CD4-positive, CD25-positive, alpha-beta regulatory T cell (primary cell): ENCODE measurements around the gene SZRD1. TPM values are rescaled to one million over a fixed set of nuclear protein-coding genes. Genes with fewer than 3 reads are reported as not detected.

ENCODE experiments used
- ATAC-seq, 2 donors: fragments of 150-1000 bp; cut with Tn5 transposase; one replicate each; pipeline ENCODE4 v1.10.0; 2021; ENCODE audit warnings: low read depth in 2 of 2, moderate number of reproducible peaks in 2 of 2, moderate library complexity in 1 of 2
- DNase-seq, 3 donors: peaks; one replicate each; pipeline versions ENCODE4 v3.0.0 to v3.0.0-alpha.2; 2012 to 2022; ENCODE audit warnings: mixed read lengths in 1 of 3
- H3K27ac ChIP-seq: one replicate; pipeline ENCODE4 v1.7.0; 2013; ENCODE audit warnings: mild to moderate bottlenecking, low read length; ENCODE audit not compliant: insufficient read depth, poor library complexity, severe bottlenecking
- H3K27me3 ChIP-seq: one replicate; pipeline ENCODE4 v1.7.0; 2013; ENCODE audit warnings: low read length; ENCODE audit not compliant: control insufficient read depth, insufficient read depth
- H3K36me3 ChIP-seq: one replicate; pipeline ENCODE4 v1.7.0; 2013; ENCODE audit warnings: mild to moderate bottlenecking, low read length, moderate library complexity; ENCODE audit not compliant: control insufficient read depth, insufficient read depth
- H3K4me1 ChIP-seq: 2 replicates; pipeline ENCODE4 v1.7.0; 2013; ENCODE audit warnings: mild to moderate bottlenecking, low read length; ENCODE audit not compliant: insufficient read depth, control insufficient read depth, poor library complexity, severe bottlenecking
- H3K4me3 ChIP-seq: one replicate; pipeline ENCODE4 v1.7.0; 2013; ENCODE audit warnings: low read depth, mild to moderate bottlenecking, low read length, moderate library complexity
- H3K9me3 ChIP-seq, 2 experiments: 1 replicate in 1 of 2; 2 replicates in 1 of 2; pipeline ENCODE4 v1.7.0; 2013; ENCODE audit warnings: low read length in 2 of 2, mild to moderate bottlenecking in 1 of 2, moderate library complexity in 1 of 2; ENCODE audit not compliant: control insufficient read depth in 2 of 2
- H3K27ac Mint-ChIP-seq, 3 donors: one replicate each; pipeline ENCODE4 v1.8.0; 2020 to 2022; ENCODE audit warnings: mild to moderate bottlenecking in 3 of 3, mixed read lengths in 3 of 3, moderate library complexity in 2 of 3
- H3K27me3 Mint-ChIP-seq: one replicate; pipeline ENCODE4 v1.8.0; 2022; ENCODE audit warnings: mild to moderate bottlenecking, mixed read lengths
- H3K36me3 Mint-ChIP-seq: one replicate; pipeline ENCODE4 v1.8.0; 2020; ENCODE audit warnings: mixed read lengths
- H3K4me1 Mint-ChIP-seq, 4 donors: one replicate each; pipeline ENCODE4 v1.8.0; 2020 to 2022; ENCODE audit warnings: mixed read lengths in 4 of 4, mild to moderate bottlenecking in 1 of 4
- H3K4me3 Mint-ChIP-seq, 4 donors: one replicate each; pipeline ENCODE4 v1.8.0; 2020 to 2022; ENCODE audit warnings: mild to moderate bottlenecking in 4 of 4, mixed read lengths in 4 of 4, moderate library complexity in 3 of 4
- H3K9me3 Mint-ChIP-seq, 7 donors: one replicate each; pipeline ENCODE4 v1.8.0; 2020 to 2022; ENCODE audit warnings: mixed read lengths in 7 of 7, mild to moderate bottlenecking in 3 of 7, moderate library complexity in 2 of 7
- polyA plus RNA-seq, 4 donors: library from polyadenylated mRNA; unstranded; fragments of 300-500 nt; fragmentation: Illumina TruSeq; gene quantifications; one replicate each; pipeline ENCODE4 v1.2.3, GENCODE V29; 2021
- total RNA-seq: library from RNA; stranded (reverse); gene quantifications from one replicate; pipeline ENCODE4 v1.2.3, GENCODE V29; 2022

The SZRD1 gene
- total and polyA plus RNA-seq, 5 donors from 2014 or later = 36.9 to 136 (median 47.6) TPM

DNA sequence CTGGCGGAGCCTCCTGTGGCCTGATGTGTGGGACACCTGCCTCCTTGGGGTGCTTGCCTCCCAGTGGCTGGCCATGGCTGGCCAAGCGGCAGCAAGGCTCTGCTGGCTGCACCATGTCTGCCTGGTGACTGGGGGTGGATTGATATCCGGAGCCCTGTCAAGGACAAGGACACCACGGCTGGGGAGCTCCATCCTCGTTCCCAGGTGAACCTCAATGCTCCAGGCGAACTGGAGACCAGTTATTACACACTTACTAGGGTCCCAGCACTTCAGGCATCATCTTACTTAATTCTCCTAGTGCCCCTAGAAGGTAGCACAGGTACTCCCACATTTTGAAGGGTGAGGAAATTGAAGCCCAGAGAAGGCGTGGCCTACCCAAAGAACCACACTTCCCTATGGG is 55.0 kb downstream of the SZRD1 start:
- peak overlapping the region in 2 of 3 donors; percentile 66 to 92 for H3K27ac Mint-ChIP-seq
- no peak overlapping the region for H3K4me3 Mint-ChIP-seq
- Histone ChIP-seq H3K9me3 (no peaks in the 10 kb centered on the region), H3K36me3 (no peaks in the 10 kb centered on the region), H3K27ac (peak overlapping the region; percentile 52), H3K4me3 (no peak overlapping the region), H3K27me3 (no peaks in the 10 kb centered on the region), H3K4me1 (peaks cover 18% of the 10 kb centered on the region)
- DNase-seq (no peak), ATAC-seq (no peak)
- H3K4me1 Mint-ChIP-seq = peaks cover 5 to 38% (median 17%) of the 10 kb centered on the region in 4 donors
- H3K27me3 Mint-ChIP-seq = peaks cover 6% of the 10 kb centered on the region
- no peaks in the 10 kb centered on the region for H3K9me3 Mint-ChIP-seq
- H3K36me3 Mint-ChIP-seq = no peaks in the 10 kb centered on the region

DNA sequence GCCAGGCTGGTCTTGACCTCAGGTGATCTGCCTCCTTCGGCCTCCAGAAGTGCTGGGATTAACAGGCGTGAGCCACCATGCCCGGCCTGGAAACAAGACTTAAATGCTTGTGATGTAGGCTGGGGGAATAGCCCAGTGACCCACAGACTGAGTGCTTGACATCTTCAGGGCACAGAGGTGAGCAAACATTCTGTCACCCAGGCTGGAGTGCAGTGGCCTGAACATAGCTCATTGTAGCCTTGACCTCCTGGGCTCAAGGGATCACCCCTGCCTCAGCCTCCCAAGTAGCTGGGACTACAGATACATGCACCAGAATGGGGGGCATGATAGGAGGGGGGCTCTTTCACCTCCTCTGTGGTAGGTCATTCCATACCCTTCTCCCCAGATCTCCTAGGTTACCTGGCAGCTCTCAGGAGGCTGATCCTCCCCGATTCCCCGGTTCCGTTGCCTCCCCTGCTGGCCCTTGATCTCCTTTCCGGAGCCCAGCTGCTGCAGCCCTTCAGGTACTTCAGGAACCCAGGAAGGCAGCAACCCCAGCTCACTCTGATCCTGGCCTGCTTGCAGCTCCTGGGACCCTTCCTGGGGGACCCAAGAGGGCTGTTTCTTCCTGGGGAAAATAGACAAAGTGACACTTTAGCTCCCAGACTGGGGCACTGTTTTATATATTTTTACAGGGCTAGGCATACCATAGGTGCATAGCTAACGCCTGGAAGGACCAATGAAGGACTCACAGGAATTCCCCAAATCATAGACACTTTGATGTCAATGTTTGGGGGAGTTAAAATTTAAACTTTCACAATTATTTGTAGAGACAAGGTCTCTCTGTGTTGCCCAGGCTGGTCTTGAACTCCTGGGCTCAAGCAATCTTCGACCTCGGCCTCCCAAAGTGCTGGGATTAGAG is 58.3 kb downstream of the SZRD1 start:
- H3K4me3 ChIP-seq = no peak overlapping the region
- ATAC-seq (no peak), DNase-seq (no peak)
- H3K4me1 Mint-ChIP-seq = peaks cover 5 to 18% (median 11%) of the 10 kb centered on the region in 4 donors
- H3K4me3 Mint-ChIP-seq = peak overlapping the region in 1 of 4 donors; percentile 39
- no peaks in the 10 kb centered on the region for H3K36me3 Mint-ChIP-seq
- H3K27me3 Mint-ChIP-seq = no peaks in the 10 kb centered on the region
- H3K9me3 ChIP-seq = no peaks in the 10 kb centered on the region
- H3K4me1 ChIP-seq = peaks cover 16% of the 10 kb centered on the region
- H3K9me3 Mint-ChIP-seq = no peaks in the 10 kb centered on the region
- H3K27me3 ChIP-seq = no peaks in the 10 kb centered on the region
- no peaks in the 10 kb centered on the region for H3K36me3 ChIP-seq
- H3K27ac Mint-ChIP-seq = no peak overlapping the region
- H3K27ac ChIP-seq = no peak overlapping the region

DNA sequence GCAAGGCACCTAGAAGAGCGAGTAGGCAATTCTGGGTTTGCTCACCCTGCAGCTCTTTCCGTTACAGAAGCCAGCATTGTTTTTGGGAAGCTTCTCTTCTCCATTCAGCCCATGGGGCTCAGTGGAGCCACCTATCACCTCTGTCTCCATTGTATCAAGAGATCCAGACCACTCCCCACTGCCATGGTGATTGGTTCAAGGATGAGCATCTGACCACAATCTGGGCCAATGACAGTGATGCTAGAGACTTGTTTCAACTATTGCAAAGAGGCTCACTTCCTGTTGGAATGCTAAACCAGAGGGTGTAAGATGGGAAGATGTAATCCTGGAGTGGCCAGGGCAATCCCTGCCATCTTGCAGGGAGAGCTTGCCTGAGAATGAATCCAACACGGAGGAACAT is 63.6 kb downstream of the SZRD1 start:
- no peaks in the 10 kb centered on the region for H3K36me3 ChIP-seq
- no peaks in the 10 kb centered on the region for H3K27me3 ChIP-seq
- H3K4me1 Mint-ChIP-seq = peaks cover 0 to 2% (median 0%) of the 10 kb centered on the region in 4 donors
- no peaks in the 10 kb centered on the region for H3K4me1 ChIP-seq
- no peak for DNase-seq
- peaks cover 15% of the 10 kb centered on the region for H3K27me3 Mint-ChIP-seq
- no peaks in the 10 kb centered on the region for H3K36me3 Mint-ChIP-seq
- H3K9me3 Mint-ChIP-seq = no peaks in the 10 kb centered on the region
- H3K9me3 ChIP-seq = no peaks in the 10 kb centered on the region
- ATAC-seq = no peak
- no peak overlapping the region for H3K4me3 ChIP-seq
- H3K27ac Mint-ChIP-seq = no peak overlapping the region
- no peak overlapping the region for H3K27ac ChIP-seq
- H3K4me3 Mint-ChIP-seq = no peak overlapping the region

DNA sequence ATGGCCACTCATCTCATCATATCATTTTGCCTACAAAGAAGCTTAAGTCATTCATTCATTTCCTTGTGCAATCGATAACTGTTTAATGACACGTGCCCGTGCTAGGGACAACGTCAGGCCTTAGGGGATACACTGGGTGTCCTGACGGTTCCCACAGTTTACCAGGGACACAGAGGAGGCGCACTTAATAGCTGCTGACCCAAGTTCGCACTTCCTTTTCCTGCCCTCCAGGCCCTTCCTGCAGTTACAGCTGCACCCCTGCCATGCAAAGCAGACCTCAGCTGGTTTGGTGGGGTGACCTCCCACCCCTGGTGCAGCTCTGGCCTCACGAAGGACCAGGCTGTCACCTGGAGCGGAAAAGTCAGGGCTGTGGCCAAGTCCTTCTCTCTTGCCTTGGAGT is 66.0 kb downstream of the SZRD1 start:
- no peak for ATAC-seq
- Histone ChIP-seq H3K27ac (no peak overlapping the region), H3K36me3 (no peaks in the 10 kb centered on the region), H3K4me3 (no peak overlapping the region), H3K9me3 (no peaks in the 10 kb centered on the region), H3K4me1 (no peaks in the 10 kb centered on the region), H3K27me3 (no peaks in the 10 kb centered on the region)
- Mint-ChIP-seq H3K9me3 (no peaks in the 10 kb centered on the region), H3K27ac (no peak overlapping the region), H3K36me3 (no peaks in the 10 kb centered on the region), H3K4me3 (no peak overlapping the region), H3K27me3 (peaks cover 15% of the 10 kb centered on the region), H3K4me1 (peaks cover 0 to 2% (median 0%) of the 10 kb centered on the region in 4 donors)
- DNase-seq = no peak

DNA sequence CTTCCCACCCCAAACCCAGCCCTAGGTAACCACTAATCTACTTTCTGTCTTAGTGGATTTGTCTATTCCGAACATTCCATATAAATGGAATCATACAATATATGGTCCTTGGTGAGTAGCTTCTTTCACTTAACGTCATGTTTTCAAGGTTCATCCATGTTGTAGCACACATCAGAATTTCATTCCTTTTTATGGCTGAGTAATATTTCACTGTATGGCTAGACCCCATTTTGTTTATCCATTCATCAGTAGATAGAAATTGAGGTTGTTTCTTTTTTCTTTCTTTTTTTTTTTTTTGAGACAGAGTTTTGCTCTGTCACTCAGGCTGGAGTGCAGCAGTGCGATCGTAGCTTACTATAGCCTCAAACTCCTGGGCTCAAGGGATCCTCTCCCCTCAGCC is 67.0 kb downstream of the SZRD1 start:
- no peak for DNase-seq
- ATAC-seq = no peak
- H3K4me1 ChIP-seq = no peaks in the 10 kb centered on the region

DNA sequence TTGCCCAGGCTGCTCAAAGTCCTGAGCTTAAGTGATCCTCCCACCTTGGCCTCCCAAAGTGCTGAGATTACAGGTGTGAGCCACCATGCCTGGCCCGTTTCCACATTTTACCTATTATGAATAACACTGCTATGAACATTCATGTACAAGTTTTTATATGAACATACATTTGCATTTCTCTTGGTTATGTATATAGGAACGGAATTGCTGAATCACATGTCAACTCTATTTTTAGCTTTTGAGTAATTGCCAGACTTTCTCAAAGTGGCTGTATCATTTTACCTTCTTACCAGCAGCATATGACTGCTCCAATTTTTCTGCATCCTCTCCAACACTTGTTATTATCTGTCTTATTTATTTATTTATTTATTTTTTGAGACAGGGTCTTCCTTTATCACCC is 67.5 kb downstream of the SZRD1 start:
- H3K27ac ChIP-seq = no peak overlapping the region
- Mint-ChIP-seq H3K27ac (no peak overlapping the region), H3K9me3 (no peaks in the 10 kb centered on the region), H3K4me1 (peaks cover 0 to 2% (median 0%) of the 10 kb centered on the region in 4 donors), H3K4me3 (no peak overlapping the region), H3K36me3 (no peaks in the 10 kb centered on the region), H3K27me3 (peaks cover 15% of the 10 kb centered on the region)
- no peaks in the 10 kb centered on the region for H3K36me3 ChIP-seq
- no peaks in the 10 kb centered on the region for H3K4me1 ChIP-seq
- H3K9me3 ChIP-seq = no peaks in the 10 kb centered on the region
- ATAC-seq (no peak), DNase-seq (no peak)
- no peak overlapping the region for H3K4me3 ChIP-seq
- no peaks in the 10 kb centered on the region for H3K27me3 ChIP-seq

More for the DNA sequence above, 67.0 kb downstream of the SZRD1 start:
- Mint-ChIP-seq H3K4me3 (no peak overlapping the region), H3K27me3 (peaks cover 15% of the 10 kb centered on the region), H3K27ac (no peak overlapping the region), H3K36me3 (no peaks in the 10 kb centered on the region), H3K9me3 (no peaks in the 10 kb centered on the region), H3K4me1 (peaks cover 0 to 2% (median 0%) of the 10 kb centered on the region in 4 donors)
- Histone ChIP-seq H3K9me3 (no peaks in the 10 kb centered on the region), H3K36me3 (no peaks in the 10 kb centered on the region), H3K27me3 (no peaks in the 10 kb centered on the region), H3K4me3 (no peak overlapping the region), H3K27ac (no peak overlapping the region)

DNA sequence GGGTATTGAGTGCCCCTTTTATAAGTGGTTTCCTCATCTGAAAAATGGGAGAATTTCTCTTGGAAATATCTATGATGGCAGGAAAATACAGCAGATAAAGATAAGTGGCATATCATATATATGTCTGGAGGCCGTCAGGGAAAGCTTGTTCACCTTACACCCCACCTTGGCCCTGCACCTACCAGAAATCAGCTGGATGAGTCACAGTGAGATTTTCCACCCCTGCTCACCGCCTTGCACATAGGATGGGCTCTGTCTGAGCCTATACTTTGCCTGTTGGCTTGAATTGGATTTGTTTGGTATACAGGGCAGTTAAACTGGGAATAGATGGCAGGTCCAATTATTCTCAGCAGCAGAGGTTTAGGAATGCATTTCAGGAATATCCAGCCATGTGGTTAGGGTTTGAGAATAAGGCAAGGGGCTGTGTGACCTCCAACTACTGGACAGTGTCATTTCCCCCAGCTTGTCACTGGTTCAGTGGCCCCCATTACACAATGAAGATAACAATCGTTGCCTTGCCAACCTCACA is 70.0 kb downstream of the SZRD1 start, which contains the start of gene SPATA21:
Gene SPATA21 (minus strand): TSS at position 479 of the 529 bp plus-strand sequence. CDS start 6,053 bp downstream, outside the sequence.
- H3K27ac ChIP-seq = no peak within 1 kb of the TSS
- Mint-ChIP-seq H3K27ac (no peak within 1 kb of the TSS), H3K4me1 (peaks cover 5 to 16% (median 11%) of the 10 kb centered on the region in 4 donors), H3K4me3 (no peak within 1 kb of the TSS), H3K27me3 (peaks cover 15% of the 10 kb centered on the region), H3K36me3 (no peaks in the 10 kb centered on the region), H3K9me3 (no peaks in the 10 kb centered on the region)
- no peaks in the 10 kb centered on the region for H3K27me3 ChIP-seq
- H3K36me3 ChIP-seq = peaks cover under 1% of the 10 kb centered on the region
- H3K9me3 ChIP-seq = no peaks in the 10 kb centered on the region
- ATAC-seq (no peak), DNase-seq (no peak)
- peaks cover 14% of the 10 kb centered on the region for H3K4me1 ChIP-seq
- H3K4me3 ChIP-seq = no peak within 1 kb of the TSS
